ENCODE measurements around the gene BLOC1S5. TPM values are rescaled to one million over a fixed set of nuclear protein-coding genes. Genes with fewer than 3 reads are reported as not detected.
"Not testable (repeated sequence)": the region's sequence is repeated elsewhere in the genome, so short reads cannot be mapped to it uniquely, and the experiment has no call there.

The BLOC1S5 gene
- total RNA-seq, 2 donors from 2014 or later, result 14.4 to 17.6 TPM

DNA sequence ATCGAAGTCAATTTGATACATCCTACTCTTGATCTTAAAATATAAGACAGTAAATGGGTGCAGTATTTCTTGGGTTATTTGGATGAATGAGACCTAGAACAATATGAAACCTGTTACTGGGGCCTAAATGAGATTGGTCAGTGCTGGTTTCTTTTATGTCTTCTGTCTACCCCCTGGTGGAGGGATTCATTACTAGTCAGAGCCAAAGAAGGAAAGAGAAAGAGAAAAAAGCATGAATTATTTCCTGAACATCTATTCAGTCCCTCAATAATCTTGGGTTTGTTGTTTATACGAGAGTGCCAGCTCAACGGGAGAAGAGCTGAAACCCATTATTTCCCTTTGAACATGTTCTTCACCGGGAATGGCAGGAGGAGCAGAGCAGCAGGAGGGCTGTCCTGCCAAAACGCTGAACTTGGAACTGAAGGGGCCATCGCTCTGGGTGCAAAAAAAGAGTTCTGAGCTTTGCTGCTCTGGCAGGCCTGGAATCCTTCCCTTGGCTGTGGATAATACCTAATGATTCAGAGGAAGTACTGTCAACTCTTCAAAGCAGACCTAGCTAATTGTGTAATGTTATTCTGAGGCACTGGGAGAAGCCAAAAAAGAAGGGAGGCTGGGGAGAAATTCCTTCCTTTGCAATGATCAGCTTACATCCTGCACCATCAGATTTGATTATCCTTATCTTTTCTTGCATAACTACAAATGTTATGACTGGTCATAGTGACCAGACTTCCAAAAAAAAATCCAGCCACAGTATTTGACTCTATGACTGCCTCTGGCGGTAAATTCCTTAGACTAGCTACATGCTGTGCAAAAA lies 72.0 kb downstream of the BLOC1S5 start:
- Mint-ChIP-seq H3K4me1 (no peaks in the 10 kb centered on the region), H3K9me3 (no peaks in the 10 kb centered on the region), H3K36me3 (ENCODE audit: low read depth) (no peaks in the 10 kb centered on the region), H3K27me3 (ENCODE audit: insufficient read depth) (peaks cover 36% of the 10 kb centered on the region), H3K4me3 (no peak overlapping the region), H3K27ac (no peak overlapping the region)
- Histone ChIP-seq H3K4me3 (ENCODE audit: low read length) (no peak overlapping the region), H3K27ac (ENCODE audit: low read depth, low read length) (no peak overlapping the region), H3K9ac (ENCODE audit: extremely low read depth, low read length, poor library complexity, severe bottlenecking) (no peak overlapping the region), H3K4me1 (ENCODE audit: control insufficient read depth, insufficient read depth, low read length) (no peaks in the 10 kb centered on the region), H3K36me3 (ENCODE audit: control insufficient read depth, insufficient read depth, low read length) (no peaks in the 10 kb centered on the region), H3K27me3 (ENCODE audit: control insufficient read depth, insufficient read depth, low read length, poor library complexity, severe bottlenecking) (peaks cover 29% of the 10 kb centered on the region), H3K9me3 (ENCODE audit: control insufficient read depth, low read length) (no peaks in the 10 kb centered on the region)
- WGBS, 2 experiments (ENCODE audit: insufficient coverage in 1 of 2, insufficient read length in 1 of 2), result 27 to 47% methylated on average over 5 to 6 of the region's 7 CpGs
- DNase-seq, result no peak
- TF ChIP-seq, protein P1, sequence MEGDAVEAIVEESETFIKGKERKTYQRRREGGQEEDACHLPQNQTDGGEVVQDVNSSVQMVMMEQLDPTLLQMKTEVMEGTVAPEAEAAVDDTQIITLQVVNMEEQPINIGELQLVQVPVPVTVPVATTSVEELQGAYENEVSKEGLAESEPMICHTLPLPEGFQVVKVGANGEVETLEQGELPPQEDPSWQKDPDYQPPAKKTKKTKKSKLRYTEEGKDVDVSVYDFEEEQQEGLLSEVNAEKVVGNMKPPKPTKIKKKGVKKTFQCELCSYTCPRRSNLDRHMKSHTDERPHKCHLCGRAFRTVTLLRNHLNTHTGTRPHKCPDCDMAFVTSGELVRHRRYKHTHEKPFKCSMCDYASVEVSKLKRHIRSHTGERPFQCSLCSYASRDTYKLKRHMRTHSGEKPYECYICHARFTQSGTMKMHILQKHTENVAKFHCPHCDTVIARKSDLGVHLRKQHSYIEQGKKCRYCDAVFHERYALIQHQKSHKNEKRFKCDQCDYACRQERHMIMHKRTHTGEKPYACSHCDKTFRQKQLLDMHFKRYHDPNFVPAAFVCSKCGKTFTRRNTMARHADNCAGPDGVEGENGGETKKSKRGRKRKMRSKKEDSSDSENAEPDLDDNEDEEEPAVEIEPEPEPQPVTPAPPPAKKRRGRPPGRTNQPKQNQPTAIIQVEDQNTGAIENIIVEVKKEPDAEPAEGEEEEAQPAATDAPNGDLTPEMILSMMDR (conservative IDR thresholded peaks at IDR 0.05), result peak; percentile 74

GRCh38 chr6:7991536-7991935 lies 72.7 kb downstream of the BLOC1S5 start:
- Mint-ChIP-seq H3K27ac (no peak overlapping the region), H3K4me1 (no peaks in the 10 kb centered on the region), H3K9me3 (no peaks in the 10 kb centered on the region), H3K4me3 (no peak overlapping the region), H3K36me3 (ENCODE audit: low read depth) (no peaks in the 10 kb centered on the region), H3K27me3 (ENCODE audit: insufficient read depth) (peaks cover 39% of the 10 kb centered on the region)
- Histone ChIP-seq H3K9me3 (ENCODE audit: control insufficient read depth, low read length) (no peaks in the 10 kb centered on the region), H3K4me1 (ENCODE audit: control insufficient read depth, insufficient read depth, low read length) (no peaks in the 10 kb centered on the region), H3K27ac (ENCODE audit: low read depth, low read length) (no peak overlapping the region), H3K9ac (ENCODE audit: extremely low read depth, low read length, poor library complexity, severe bottlenecking) (no peak overlapping the region), H3K36me3 (ENCODE audit: control insufficient read depth, insufficient read depth, low read length) (no peaks in the 10 kb centered on the region), H3K27me3 (ENCODE audit: control insufficient read depth, insufficient read depth, low read length, poor library complexity, severe bottlenecking) (peaks cover 30% of the 10 kb centered on the region), H3K4me3 (ENCODE audit: low read length) (no peak overlapping the region)
- DNase-seq, result no peak
- TF ChIP-seq, protein P1 (conservative IDR thresholded peaks at IDR 0.05), result no peak
- WGBS, 2 experiments (ENCODE audit: insufficient coverage in 1 of 2, insufficient read length in 1 of 2), result 79% methylated on average over 1 of the region's 1 CpG; no CpG with 5 or more reads in 1 of the 2 experiments

- Mint-ChIP-seq H3K4me1 (no peaks in the 10 kb centered on the region), H3K27ac (no peak overlapping the region), H3K27me3 (ENCODE audit: insufficient read depth) (peaks cover 54% of the 10 kb centered on the region), H3K4me3 (no peak overlapping the region), H3K36me3 (ENCODE audit: low read depth) (no peaks in the 10 kb centered on the region), H3K9me3 (peaks cover 2% of the 10 kb centered on the region)
- Histone ChIP-seq H3K27me3 (ENCODE audit: control insufficient read depth, insufficient read depth, low read length, poor library complexity, severe bottlenecking) (peaks cover 36% of the 10 kb centered on the region), H3K4me3 (ENCODE audit: low read length) (no peak overlapping the region), H3K4me1 (ENCODE audit: control insufficient read depth, insufficient read depth, low read length) (no peaks in the 10 kb centered on the region), H3K36me3 (ENCODE audit: control insufficient read depth, insufficient read depth, low read length) (no peaks in the 10 kb centered on the region), H3K9me3 (ENCODE audit: control insufficient read depth, low read length) (no peaks in the 10 kb centered on the region), H3K9ac (ENCODE audit: extremely low read depth, low read length, poor library complexity, severe bottlenecking) (no peak overlapping the region), H3K27ac (ENCODE audit: low read depth, low read length) (no peak overlapping the region)
- TF ChIP-seq, protein P1 (conservative IDR thresholded peaks at IDR 0.05), result no peak
- DNase-seq, result no peak
- WGBS, 2 experiments (ENCODE audit: insufficient coverage in 1 of 2, insufficient read length in 1 of 2), result 94 to 95% methylated on average over 31 of the region's 31 CpGs
These were observed 78.0 kb downstream of the BLOC1S5 start for GRCh38 chr6:7986219-7986618.

- WGBS, 2 experiments (ENCODE audit: insufficient coverage in 1 of 2, insufficient read length in 1 of 2), result 79 to 80% methylated on average over 5 to 6 of the region's 6 CpGs
- not testable (repeated sequence) for DNase-seq; H3K36me3 ChIP-seq (ENCODE audit: control insufficient read depth, insufficient read depth, low read length); H3K36me3 Mint-ChIP-seq (ENCODE audit: low read depth); H3K4me3 Mint-ChIP-seq; H3K4me3 ChIP-seq (ENCODE audit: low read length); H3K9me3 Mint-ChIP-seq; H3K27ac Mint-ChIP-seq; H3K4me1 ChIP-seq (ENCODE audit: control insufficient read depth, insufficient read depth, low read length); H3K27ac ChIP-seq (ENCODE audit: low read depth, low read length); H3K9me3 ChIP-seq (ENCODE audit: control insufficient read depth, low read length); H3K4me1 Mint-ChIP-seq; H3K9ac ChIP-seq (ENCODE audit: extremely low read depth, low read length, poor library complexity, severe bottlenecking)
- H3K27me3 Mint-ChIP-seq (ENCODE audit: insufficient read depth), result peaks cover 47% of the 10 kb centered on the region
- H3K27me3 ChIP-seq (ENCODE audit: control insufficient read depth, insufficient read depth, low read length, poor library complexity, severe bottlenecking), result peaks cover 25% of the 10 kb centered on the region
These were observed 80.2 kb downstream of the BLOC1S5 start for GRCh38 chr6:7983967-7984366.

Measured in endodermal cell (in vitro differentiated cells).